ENCODE measurements around the gene BLACAT1. TPM values are rescaled to one million over a fixed set of nuclear protein-coding genes. Genes with fewer than 3 reads are reported as not detected.
"Not testable (repeated sequence)": the region's sequence is repeated elsewhere in the genome, so short reads cannot be mapped to it uniquely, and the experiment has no call there.

Gene BLACAT1
- total RNA-seq, 2 donors from 2014 or later, result 6.8 TPM; not detected in 1

GRCh38 chr1:205434738-205435137 lies 21.1 kb downstream of the BLACAT1 start:
- no peak overlapping the region for H3K4me3 ChIP-seq
- WGBS, result 40% methylated on average over 6 of the region's 6 CpGs
- H3K36me3 ChIP-seq, result no peaks in the 10 kb centered on the region
- TF ChIP-seq POLR2AphosphoS5 (IDR thresholded peaks at IDR 0.05) (no peak), POLR2A (IDR thresholded peaks at IDR 0.05) (no peak)
- TF ChIP-seq, protein P1, sequence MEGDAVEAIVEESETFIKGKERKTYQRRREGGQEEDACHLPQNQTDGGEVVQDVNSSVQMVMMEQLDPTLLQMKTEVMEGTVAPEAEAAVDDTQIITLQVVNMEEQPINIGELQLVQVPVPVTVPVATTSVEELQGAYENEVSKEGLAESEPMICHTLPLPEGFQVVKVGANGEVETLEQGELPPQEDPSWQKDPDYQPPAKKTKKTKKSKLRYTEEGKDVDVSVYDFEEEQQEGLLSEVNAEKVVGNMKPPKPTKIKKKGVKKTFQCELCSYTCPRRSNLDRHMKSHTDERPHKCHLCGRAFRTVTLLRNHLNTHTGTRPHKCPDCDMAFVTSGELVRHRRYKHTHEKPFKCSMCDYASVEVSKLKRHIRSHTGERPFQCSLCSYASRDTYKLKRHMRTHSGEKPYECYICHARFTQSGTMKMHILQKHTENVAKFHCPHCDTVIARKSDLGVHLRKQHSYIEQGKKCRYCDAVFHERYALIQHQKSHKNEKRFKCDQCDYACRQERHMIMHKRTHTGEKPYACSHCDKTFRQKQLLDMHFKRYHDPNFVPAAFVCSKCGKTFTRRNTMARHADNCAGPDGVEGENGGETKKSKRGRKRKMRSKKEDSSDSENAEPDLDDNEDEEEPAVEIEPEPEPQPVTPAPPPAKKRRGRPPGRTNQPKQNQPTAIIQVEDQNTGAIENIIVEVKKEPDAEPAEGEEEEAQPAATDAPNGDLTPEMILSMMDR (IDR thresholded peaks at IDR 0.05), result no peak
- H3K27me3 ChIP-seq (replicated peaks; ENCODE audit: insufficient read depth), result no peaks in the 10 kb centered on the region
- H3K27ac ChIP-seq, result no peak overlapping the region
- DNase-seq (ENCODE audit: low spot score), result no peak
- H3K4me1 ChIP-seq (replicated peaks), result no peaks in the 10 kb centered on the region
- intact Hi-C loops (cut with DNase I), result no loop called here
- no peaks in the 10 kb centered on the region for H3K9me3 ChIP-seq

DNA sequence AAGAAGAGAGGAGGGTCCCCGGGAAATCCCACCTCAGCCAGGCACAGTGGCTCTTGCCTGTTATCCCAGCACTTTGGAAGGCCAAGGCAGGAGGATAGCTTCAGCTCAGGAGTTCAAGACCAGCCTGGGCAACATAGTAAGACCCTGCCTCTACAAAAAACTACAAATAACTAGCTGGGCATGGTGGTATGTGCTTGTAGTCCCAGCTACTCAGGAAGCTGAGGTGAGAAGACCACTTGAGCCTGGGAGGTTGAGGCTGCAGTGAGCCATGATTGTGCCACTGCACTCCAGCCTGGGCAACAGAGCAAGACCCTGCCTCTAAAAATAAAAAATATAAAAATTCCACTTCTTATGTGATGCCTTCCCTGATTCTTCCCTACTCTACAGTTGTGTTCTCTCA lies 23.2 kb downstream of the BLACAT1 start:
- H3K9me3 ChIP-seq, result not testable (repeated sequence)
- 95% methylated on average over 1 of the region's 1 CpG for WGBS

GRCh38 chr1:205432116-205432515 lies 23.7 kb downstream of the BLACAT1 start:
- Histone ChIP-seq H3K4me3 (no peak overlapping the region), H3K27me3 (replicated peaks; ENCODE audit: insufficient read depth) (no peaks in the 10 kb centered on the region), H3K36me3 (no peaks in the 10 kb centered on the region), H3K4me1 (replicated peaks) (no peaks in the 10 kb centered on the region), H3K9me3 (no peaks in the 10 kb centered on the region), H3K27ac (no peak overlapping the region)
- intact Hi-C loops (cut with DNase I), result no loop called here
- TF ChIP-seq, protein P1 (IDR thresholded peaks at IDR 0.05), result no peak
- no peak for TF ChIP-seq POLR2AphosphoS5 (IDR thresholded peaks at IDR 0.05)
- TF ChIP-seq POLR2A (IDR thresholded peaks at IDR 0.05), result no peak
- no peak for DNase-seq (ENCODE audit: low spot score)
- WGBS, result 56% methylated on average over 2 of the region's 2 CpGs

More for the DNA sequence above, 23.2 kb downstream of the BLACAT1 start:
- H3K36me3 ChIP-seq; H3K27me3 ChIP-seq (replicated peaks; ENCODE audit: insufficient read depth); H3K4me3 ChIP-seq; intact Hi-C loops (cut with DNase I); DNase-seq (ENCODE audit: low spot score); H3K27ac ChIP-seq; H3K4me1 ChIP-seq (replicated peaks): not testable (repeated sequence)

- intact Hi-C loops (cut with DNase I), result no loop called here
- peak overlapping the region; percentile 27 to 29 for H3K4me3 ChIP-seq
- DNase-seq (ENCODE audit: low spot score), result peak; percentile 30
- WGBS, result 6% methylated on average over 32 of the region's 32 CpGs
- no peak overlapping the region for H3K27ac ChIP-seq
- H3K27me3 ChIP-seq (replicated peaks; ENCODE audit: insufficient read depth), result no peaks in the 10 kb centered on the region
- no peaks in the 10 kb centered on the region for H3K36me3 ChIP-seq
- TF ChIP-seq, protein P1 (IDR thresholded peaks at IDR 0.05), result peak; percentile 31 to 80 (median 70)
- TF ChIP-seq POLR2A (IDR thresholded peaks at IDR 0.05) (no peak), POLR2AphosphoS5 (IDR thresholded peaks at IDR 0.05) (no peak)
- H3K9me3 ChIP-seq, result no peaks in the 10 kb centered on the region
- no peaks in the 10 kb centered on the region for H3K4me1 ChIP-seq (replicated peaks)
These were observed 25.0 kb downstream of the BLACAT1 start for GRCh38 chr1:205430696-205431305.

DNA sequence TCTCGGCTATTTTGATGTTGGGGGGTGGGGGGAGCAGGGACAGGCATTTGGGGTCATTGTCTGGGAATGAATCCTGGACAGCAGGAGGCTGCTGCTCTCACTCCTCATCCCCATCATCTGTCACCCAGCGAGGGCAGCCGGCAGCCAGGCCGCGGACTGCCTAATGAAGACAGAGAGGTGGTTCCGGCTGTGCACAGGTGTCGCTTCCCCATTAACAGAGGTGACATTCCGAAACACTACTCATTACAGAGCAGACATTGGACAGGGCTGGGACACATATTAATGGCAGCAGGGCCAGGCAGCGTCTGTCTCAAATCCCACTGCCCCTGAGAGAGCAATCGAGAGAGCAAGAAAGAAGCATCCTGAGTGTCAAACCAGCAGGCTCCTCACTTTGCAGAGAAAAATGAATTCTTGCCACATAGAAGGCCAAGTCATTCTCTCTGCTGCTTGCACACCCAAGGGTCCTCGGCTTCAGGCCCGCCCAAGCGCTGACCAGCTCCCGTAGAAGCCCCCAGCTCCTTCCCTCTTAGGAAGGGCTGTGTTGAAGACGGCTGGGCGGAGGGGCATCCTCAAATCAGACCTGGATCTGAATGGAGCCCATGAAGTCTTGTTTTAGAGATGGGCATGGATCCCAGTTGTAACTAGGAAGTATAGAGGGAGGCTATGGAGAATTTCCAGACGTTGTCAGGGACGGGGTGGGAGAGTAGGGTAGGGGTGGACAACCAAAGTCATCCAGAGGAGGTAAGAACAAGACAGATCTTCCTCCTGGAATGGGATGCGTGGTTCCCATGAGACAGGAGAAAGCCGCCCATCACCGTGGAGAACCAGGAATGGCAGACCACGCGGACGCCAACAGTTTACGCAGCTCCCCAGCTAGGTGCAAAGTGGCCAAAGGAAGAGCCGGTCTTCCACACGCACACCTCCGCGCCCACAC lies 25.8 kb downstream of the BLACAT1 start:
- DNase-seq (ENCODE audit: low spot score), result no peak
- H3K27ac ChIP-seq, result no peak overlapping the region
- no peaks in the 10 kb centered on the region for H3K36me3 ChIP-seq
- no peaks in the 10 kb centered on the region for H3K9me3 ChIP-seq
- no peaks in the 10 kb centered on the region for H3K4me1 ChIP-seq (replicated peaks)
- intact Hi-C loops (cut with DNase I), result loop anchor here (5.0 kb wide), 1 partner anchor 78 kb away; no protein-coding TSS in a partner anchor
- H3K27me3 ChIP-seq (replicated peaks; ENCODE audit: insufficient read depth), result no peaks in the 10 kb centered on the region
- TF ChIP-seq POLR2A (IDR thresholded peaks at IDR 0.05), result no peak
- no peak for TF ChIP-seq POLR2AphosphoS5 (IDR thresholded peaks at IDR 0.05)
- TF ChIP-seq, protein P1 (IDR thresholded peaks at IDR 0.05), result no peak
- WGBS, result 51% methylated on average over 27 of the region's 29 CpGs
- H3K4me3 ChIP-seq, result peak overlapping the region; percentile 27 to 29

All from prostate gland (tissue), 2 donors.